Measurements from ENCODE around the gene CALR3.

DNA sequence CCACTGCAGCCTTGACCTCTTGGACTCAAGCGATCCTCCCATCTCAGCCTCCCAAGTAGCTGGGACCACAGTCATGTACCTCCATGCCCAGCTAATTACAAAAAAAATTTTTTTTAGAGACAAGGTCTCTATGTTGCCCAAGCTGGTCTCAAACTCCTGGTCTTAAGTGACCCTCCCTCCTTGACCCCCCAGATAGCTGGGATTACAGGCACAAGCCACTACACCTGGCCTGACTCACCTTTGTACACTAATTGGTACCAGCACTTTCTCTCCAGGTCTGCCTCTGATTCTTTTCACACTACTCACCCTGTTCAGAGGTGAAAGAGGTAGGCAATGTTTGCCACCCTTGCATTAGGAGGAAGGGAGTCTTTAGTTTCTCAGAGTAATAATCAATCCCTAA lies 18.7 kb downstream of the CALR3 start:
- TF ChIP-seq CTCF (IDR thresholded peaks at IDR 0.05) = no peak
- TF ChIP-seq SIN3A (IDR thresholded peaks at IDR 0.05; ENCODE audit: borderline replicate concordance, insufficient read depth, low read depth, low read length) = no peak
- TF ChIP-seq POLR2AphosphoS5 (IDR thresholded peaks at IDR 0.05; ENCODE audit: low read depth, low read length) = no peak
- TF ChIP-seq, protein P1, sequence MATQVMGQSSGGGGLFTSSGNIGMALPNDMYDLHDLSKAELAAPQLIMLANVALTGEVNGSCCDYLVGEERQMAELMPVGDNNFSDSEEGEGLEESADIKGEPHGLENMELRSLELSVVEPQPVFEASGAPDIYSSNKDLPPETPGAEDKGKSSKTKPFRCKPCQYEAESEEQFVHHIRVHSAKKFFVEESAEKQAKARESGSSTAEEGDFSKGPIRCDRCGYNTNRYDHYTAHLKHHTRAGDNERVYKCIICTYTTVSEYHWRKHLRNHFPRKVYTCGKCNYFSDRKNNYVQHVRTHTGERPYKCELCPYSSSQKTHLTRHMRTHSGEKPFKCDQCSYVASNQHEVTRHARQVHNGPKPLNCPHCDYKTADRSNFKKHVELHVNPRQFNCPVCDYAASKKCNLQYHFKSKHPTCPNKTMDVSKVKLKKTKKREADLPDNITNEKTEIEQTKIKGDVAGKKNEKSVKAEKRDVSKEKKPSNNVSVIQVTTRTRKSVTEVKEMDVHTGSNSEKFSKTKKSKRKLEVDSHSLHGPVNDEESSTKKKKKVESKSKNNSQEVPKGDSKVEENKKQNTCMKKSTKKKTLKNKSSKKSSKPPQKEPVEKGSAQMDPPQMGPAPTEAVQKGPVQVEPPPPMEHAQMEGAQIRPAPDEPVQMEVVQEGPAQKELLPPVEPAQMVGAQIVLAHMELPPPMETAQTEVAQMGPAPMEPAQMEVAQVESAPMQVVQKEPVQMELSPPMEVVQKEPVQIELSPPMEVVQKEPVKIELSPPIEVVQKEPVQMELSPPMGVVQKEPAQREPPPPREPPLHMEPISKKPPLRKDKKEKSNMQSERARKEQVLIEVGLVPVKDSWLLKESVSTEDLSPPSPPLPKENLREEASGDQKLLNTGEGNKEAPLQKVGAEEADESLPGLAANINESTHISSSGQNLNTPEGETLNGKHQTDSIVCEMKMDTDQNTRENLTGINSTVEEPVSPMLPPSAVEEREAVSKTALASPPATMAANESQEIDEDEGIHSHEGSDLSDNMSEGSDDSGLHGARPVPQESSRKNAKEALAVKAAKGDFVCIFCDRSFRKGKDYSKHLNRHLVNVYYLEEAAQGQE (IDR thresholded peaks at IDR 0.05; ENCODE audit: insufficient read depth in 1 of 2, low read depth in 2 of 2, low read length in 1 of 2) = no peak
- no peak for TF ChIP-seq TCF7L2 (IDR thresholded peaks at IDR 0.05; ENCODE audit: low read depth, low read length)

Data from Panc1 (cell line).